Neural cell (in vitro differentiated cells): ENCODE data around the gene CDK12. TPM values are rescaled to one million over a fixed set of nuclear protein-coding genes. Genes with fewer than 3 reads are reported as not detected.
A peak's percentile ranks its signal among the peaks of the same experiment; 100 is the strongest.
"Not testable (repeated sequence)": the region's sequence is repeated elsewhere in the genome, so short reads cannot be mapped to it uniquely, and the experiment has no call there.

Experiments
- H2AFZ ChIP-seq: fragments of 200-600, 300-800 bp; sonication (generic), shearing (Covaris generic); 2 replicates; pipeline ENCODE4 v1.6.0; 2014; ENCODE audit warnings: low read depth, mild to moderate bottlenecking, antibody characterized with exemption, low read length, moderate library complexity
- H3F3A ChIP-seq: fragments of 200-600 bp; shearing (Covaris generic); 2 replicates; pipeline ENCODE4 v1.6.1; 2016; ENCODE audit warnings: mild to moderate bottlenecking, moderate library complexity, mixed read lengths, antibody characterized with exemption, low read length; ENCODE audit not compliant: insufficient read depth, poor library complexity, severe bottlenecking
- H3K27ac ChIP-seq: fragments of 200-600, 300-800 bp; sonication (generic), shearing (Covaris generic); 2 replicates; pipeline ENCODE4 v1.5.1; 2014; ENCODE audit warnings: mild to moderate bottlenecking, low read length, moderate library complexity
- H3K27me3 ChIP-seq: fragments of 300-800, 200-600 bp; sonication (generic), shearing (Covaris generic); 2 replicates; pipeline ENCODE4 v1.6.0; 2014; ENCODE audit warnings: mild to moderate bottlenecking, low read depth, low read length, moderate library complexity; ENCODE audit not compliant: insufficient read depth
- H3K36me3 ChIP-seq: fragments of 300-800, 200-600 bp; sonication (generic), shearing (Covaris generic); 2 replicates; pipeline ENCODE4 v1.5.1; 2014; ENCODE audit warnings: mild to moderate bottlenecking, antibody characterized with exemption, low read length, moderate library complexity; ENCODE audit not compliant: insufficient read depth
- H3K4me2 ChIP-seq: fragments of 300-800, 200-600 bp; sonication (generic), shearing (Covaris generic); 2 replicates; pipeline ENCODE4 v1.6.0; 2014; ENCODE audit warnings: mild to moderate bottlenecking, low read length
- H3K4me3 ChIP-seq: fragments of 300-800, 200-600 bp; sonication (generic), shearing (Covaris generic); 2 replicates; pipeline ENCODE4 v1.5.1; 2014; ENCODE audit warnings: mild to moderate bottlenecking, low read length, moderate library complexity
- H3K79me2 ChIP-seq: fragments of 200-600 bp; shearing (Covaris generic); replicated peaks from 2 replicates; pipeline ENCODE4 v1.6.0; 2014; ENCODE audit warnings: mild to moderate bottlenecking, low read length, moderate library complexity; ENCODE audit not compliant: insufficient read depth
- H3K9ac ChIP-seq: fragments of 300-800, 200-600 bp; sonication (generic), shearing (Covaris generic); 2 replicates; pipeline ENCODE4 v1.6.1; 2016; ENCODE audit warnings: mild to moderate bottlenecking, low read length, mixed read lengths
- H3K9me2 ChIP-seq: fragments of 200-600 bp; shearing (Covaris generic); 2 replicates; pipeline ENCODE4 v1.6.1; 2016; ENCODE audit warnings: mild to moderate bottlenecking, low read length, mixed read lengths; ENCODE audit not compliant: insufficient read depth
- H3K9me3 ChIP-seq: fragments of 200-600, 300-800 bp; sonication (generic), shearing (Covaris generic); 2 replicates; pipeline ENCODE4 v1.6.1; 2016; ENCODE audit warnings: mild to moderate bottlenecking, mixed run types, low read length, moderate library complexity, mixed read lengths
- H4K20me1 ChIP-seq: fragments of 200-600 bp; shearing (Covaris generic); 2 replicates; pipeline ENCODE4 v1.6.1; 2016; ENCODE audit warnings: mild to moderate bottlenecking, mixed run types; ENCODE audit not compliant: insufficient read depth
- EP300 ChIP-seq: fragments of 450-650 bp; conservative IDR thresholded peaks from 2 replicates; pipeline ENCODE4 v1.6.1; 2014; ENCODE audit warnings: antibody characterized with exemption, mild to moderate bottlenecking, moderate library complexity; ENCODE audit not compliant: poor library complexity, severe bottlenecking
- EZH2 ChIP-seq: fragments of 200-600, 300-800 bp; shearing (Covaris generic), sonication (generic); IDR thresholded peaks from 2 replicates; pipeline ENCODE4 v1.6.1; 2014; ENCODE audit warnings: antibody characterized with exemption, low read length, borderline replicate concordance, mild to moderate bottlenecking; ENCODE audit not compliant: insufficient read depth, poor library complexity, severe bottlenecking
- MXI1 ChIP-seq: fragments of 450-650 bp; conservative IDR thresholded peaks from 2 replicates; pipeline ENCODE4 v1.6.1; 2014; ENCODE audit warnings: antibody characterized with exemption, mild to moderate bottlenecking; ENCODE audit not compliant: poor library complexity, severe bottlenecking
- POLR2AphosphoS5 ChIP-seq: IDR thresholded peaks from 2 replicates; pipeline ENCODE4 v1.6.1; 2012
- RAD21 ChIP-seq: fragments of 450-650 bp; conservative IDR thresholded peaks from 2 replicates; pipeline ENCODE4 v1.6.1; 2014; ENCODE audit warnings: antibody characterized with exemption, mild to moderate bottlenecking, moderate library complexity
- REST ChIP-seq: IDR thresholded peaks from 2 replicates; pipeline ENCODE4 v1.6.1; 2012; ENCODE audit warnings: borderline replicate concordance
- SMC3 ChIP-seq: fragments of 450-650 bp; conservative IDR thresholded peaks from 2 replicates; pipeline ENCODE4 v1.6.1; 2014; ENCODE audit warnings: antibody characterized with exemption, mild to moderate bottlenecking, moderate library complexity; ENCODE audit not compliant: poor library complexity
- TAF1 ChIP-seq: IDR thresholded peaks from 2 replicates; pipeline ENCODE4 v1.6.1; 2012; ENCODE audit warnings: low read depth
- polyA plus RNA-seq: library from polyadenylated mRNA; depleted of rRNA; stranded (reverse); fragments of >200 nt; gene quantifications from 2 replicates; pipeline ENCODE4 v1.2.3, GENCODE V29; 2014
- TF ChIP-seq, protein P1 (sequence below): fragments of 450-650 bp; IDR thresholded peaks from 2 replicates; pipeline ENCODE4 v1.5.1; 2014; ENCODE audit warnings: antibody characterized with exemption, mild to moderate bottlenecking, moderate library complexity; ENCODE audit not compliant: poor library complexity, severe bottlenecking

Gene CDK12
- polyA plus RNA-seq, 1 donor from 2014 or later: 10.4 TPM

DNA sequence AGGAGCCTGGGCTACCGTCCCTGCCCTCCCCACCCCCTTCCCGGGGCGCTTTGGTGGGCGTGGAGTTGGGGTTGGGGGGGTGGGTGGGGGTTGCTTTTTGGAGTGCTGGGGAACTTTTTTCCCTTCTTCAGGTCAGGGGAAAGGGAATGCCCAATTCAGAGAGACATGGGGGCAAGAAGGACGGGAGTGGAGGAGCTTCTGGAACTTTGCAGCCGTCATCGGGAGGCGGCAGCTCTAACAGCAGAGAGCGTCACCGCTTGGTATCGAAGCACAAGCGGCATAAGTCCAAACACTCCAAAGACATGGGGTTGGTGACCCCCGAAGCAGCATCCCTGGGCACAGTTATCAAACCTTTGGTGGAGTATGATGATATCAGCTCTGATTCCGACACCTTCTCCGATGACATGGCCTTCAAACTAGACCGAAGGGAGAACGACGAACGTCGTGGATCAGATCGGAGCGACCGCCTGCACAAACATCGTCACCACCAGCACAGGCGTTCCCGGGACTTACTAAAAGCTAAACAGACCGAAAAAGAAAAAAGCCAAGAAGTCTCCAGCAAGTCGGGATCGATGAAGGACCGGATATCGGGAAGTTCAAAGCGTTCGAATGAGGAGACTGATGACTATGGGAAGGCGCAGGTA is 762 bp downstream of the CDK12 start:
- no peaks in the 10 kb centered on the region for H3K9me3 ChIP-seq
- TF ChIP-seq RAD21: no peak
- TF ChIP-seq POLR2AphosphoS5: no peak
- TF ChIP-seq REST: no peak
- no peak for TF ChIP-seq EZH2
- no peak for TF ChIP-seq TAF1
- no peak for TF ChIP-seq EP300
- TF ChIP-seq SMC3: no peak
- no peak for TF ChIP-seq MXI1
- TF ChIP-seq, protein P1, sequence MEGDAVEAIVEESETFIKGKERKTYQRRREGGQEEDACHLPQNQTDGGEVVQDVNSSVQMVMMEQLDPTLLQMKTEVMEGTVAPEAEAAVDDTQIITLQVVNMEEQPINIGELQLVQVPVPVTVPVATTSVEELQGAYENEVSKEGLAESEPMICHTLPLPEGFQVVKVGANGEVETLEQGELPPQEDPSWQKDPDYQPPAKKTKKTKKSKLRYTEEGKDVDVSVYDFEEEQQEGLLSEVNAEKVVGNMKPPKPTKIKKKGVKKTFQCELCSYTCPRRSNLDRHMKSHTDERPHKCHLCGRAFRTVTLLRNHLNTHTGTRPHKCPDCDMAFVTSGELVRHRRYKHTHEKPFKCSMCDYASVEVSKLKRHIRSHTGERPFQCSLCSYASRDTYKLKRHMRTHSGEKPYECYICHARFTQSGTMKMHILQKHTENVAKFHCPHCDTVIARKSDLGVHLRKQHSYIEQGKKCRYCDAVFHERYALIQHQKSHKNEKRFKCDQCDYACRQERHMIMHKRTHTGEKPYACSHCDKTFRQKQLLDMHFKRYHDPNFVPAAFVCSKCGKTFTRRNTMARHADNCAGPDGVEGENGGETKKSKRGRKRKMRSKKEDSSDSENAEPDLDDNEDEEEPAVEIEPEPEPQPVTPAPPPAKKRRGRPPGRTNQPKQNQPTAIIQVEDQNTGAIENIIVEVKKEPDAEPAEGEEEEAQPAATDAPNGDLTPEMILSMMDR: no peak
- peak overlapping the region; percentile 96 for H3K27ac ChIP-seq
- no peaks in the 10 kb centered on the region for H3K27me3 ChIP-seq
- H4K20me1 ChIP-seq: peaks cover 4% of the 10 kb centered on the region
- peak overlapping the region; percentile 97 for H3K9ac ChIP-seq
- peak overlapping the region; percentile 74 for H3K4me3 ChIP-seq
- no peaks in the 10 kb centered on the region for H3K36me3 ChIP-seq
- no peaks in the 10 kb centered on the region for H3F3A ChIP-seq
- peak overlapping the region; percentile 99 for H3K4me2 ChIP-seq
- H2AFZ ChIP-seq: no peak overlapping the region
- peaks cover 45% of the 10 kb centered on the region for H3K79me2 ChIP-seq
- H3K9me2 ChIP-seq: no peaks in the 10 kb centered on the region

DNA sequence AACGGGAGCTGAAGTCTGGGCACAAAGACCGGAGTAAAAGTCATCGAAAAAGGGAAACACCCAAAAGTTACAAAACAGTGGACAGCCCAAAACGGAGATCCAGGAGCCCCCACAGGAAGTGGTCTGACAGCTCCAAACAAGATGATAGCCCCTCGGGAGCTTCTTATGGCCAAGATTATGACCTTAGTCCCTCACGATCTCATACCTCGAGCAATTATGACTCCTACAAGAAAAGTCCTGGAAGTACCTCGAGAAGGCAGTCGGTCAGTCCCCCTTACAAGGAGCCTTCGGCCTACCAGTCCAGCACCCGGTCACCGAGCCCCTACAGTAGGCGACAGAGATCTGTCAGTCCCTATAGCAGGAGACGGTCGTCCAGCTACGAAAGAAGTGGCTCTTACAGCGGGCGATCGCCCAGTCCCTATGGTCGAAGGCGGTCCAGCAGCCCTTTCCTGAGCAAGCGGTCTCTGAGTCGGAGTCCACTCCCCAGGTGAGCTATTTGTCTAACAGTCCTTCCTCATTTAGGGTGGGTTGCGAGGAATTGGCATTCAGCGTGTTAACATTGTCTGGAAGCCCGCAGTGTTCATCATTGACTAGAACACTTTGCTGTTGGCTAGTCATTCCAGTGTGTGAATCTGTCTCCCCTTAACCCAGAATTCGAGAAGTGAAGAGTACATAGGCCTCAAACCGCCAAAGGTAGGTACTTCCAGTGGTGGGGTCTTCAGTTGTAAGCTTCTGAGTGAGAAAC is 1.5 kb downstream of the CDK12 start:
- peak overlapping the region; percentile 99 for H3K4me2 ChIP-seq
- H3K27ac ChIP-seq: peak overlapping the region; percentile 96
- no peak overlapping the region for H2AFZ ChIP-seq
- no peaks in the 10 kb centered on the region for H3F3A ChIP-seq
- no peaks in the 10 kb centered on the region for H3K36me3 ChIP-seq
- H3K4me3 ChIP-seq: peak overlapping the region; percentile 74
- peak; percentile 15 for TF ChIP-seq MXI1
- no peak for TF ChIP-seq EP300
- H3K27me3 ChIP-seq: no peaks in the 10 kb centered on the region
- no peaks in the 10 kb centered on the region for H3K9me2 ChIP-seq
- peaks cover 53% of the 10 kb centered on the region for H3K79me2 ChIP-seq
- peaks cover 4% of the 10 kb centered on the region for H4K20me1 ChIP-seq
- no peaks in the 10 kb centered on the region for H3K9me3 ChIP-seq
- H3K9ac ChIP-seq: peak overlapping the region; percentile 97

DNA sequence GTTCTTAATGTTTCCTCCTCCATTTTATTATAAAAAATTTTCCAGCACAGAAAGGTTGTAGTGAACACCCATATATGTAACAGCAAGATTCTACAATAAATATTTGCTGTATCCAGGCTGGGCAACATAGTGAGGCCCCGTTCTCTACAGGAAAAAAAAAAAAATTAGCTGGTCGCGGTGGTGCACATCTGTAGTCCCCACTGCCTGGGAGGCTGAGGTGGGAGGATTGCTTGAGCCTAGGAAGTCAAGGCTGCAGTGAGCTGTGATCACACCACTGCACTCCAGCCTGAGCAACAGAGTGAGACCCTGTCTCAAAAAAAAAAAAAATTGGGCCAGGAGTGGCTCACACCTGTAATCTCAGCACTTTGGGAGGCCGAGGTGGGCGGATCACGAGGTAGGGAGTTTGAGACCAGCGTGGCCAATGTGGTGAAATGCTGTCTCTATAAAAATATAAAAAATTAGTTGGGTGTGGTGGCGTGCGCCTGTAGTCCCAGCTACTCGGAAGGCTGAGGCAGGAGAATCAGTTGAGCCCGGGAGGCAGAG is 3.4 kb downstream of the CDK12 start:
- Histone ChIP-seq H3K4me3 (peak overlapping the region; percentile 74), H3K4me2 (peak overlapping the region; percentile 99), H3K79me2 (peaks cover 66% of the 10 kb centered on the region)
- H3K9me3 ChIP-seq, H3K9me2 ChIP-seq, H4K20me1 ChIP-seq, H3F3A ChIP-seq, H3K9ac ChIP-seq, H3K27me3 ChIP-seq, H3K36me3 ChIP-seq, H2AFZ ChIP-seq, H3K27ac ChIP-seq: not testable (repeated sequence)

DNA sequence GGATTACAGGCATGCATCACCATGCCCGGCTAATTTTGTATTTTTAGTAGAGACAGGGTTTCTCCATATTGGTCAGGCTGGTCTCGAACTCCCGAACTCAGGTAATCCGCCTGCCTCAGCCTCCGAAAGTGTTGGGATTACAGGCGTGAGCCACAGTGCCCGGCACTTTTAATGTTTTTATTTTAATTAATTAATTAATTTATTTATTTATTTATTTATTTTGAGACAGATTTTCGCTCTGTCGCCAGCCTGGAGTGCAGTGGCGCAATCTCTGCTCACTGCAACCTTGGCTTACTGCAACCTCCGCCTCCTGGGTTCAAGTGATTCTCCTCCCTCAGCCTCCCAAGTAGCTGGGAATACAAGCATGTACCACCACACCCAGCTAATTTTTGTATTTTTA is 7.3 kb downstream of the CDK12 start:
- H3K79me2 ChIP-seq: peaks cover 54% of the 10 kb centered on the region
- H4K20me1 ChIP-seq, H3K4me3 ChIP-seq, H3K9ac ChIP-seq, H3K27ac ChIP-seq, H3K9me3 ChIP-seq, H2AFZ ChIP-seq, H3K36me3 ChIP-seq, H3F3A ChIP-seq, H3K9me2 ChIP-seq, H3K4me2 ChIP-seq, H3K27me3 ChIP-seq: not testable (repeated sequence)
